Measurements from ENCODE around the gene HLA-E. TPM values are rescaled to one million over a fixed set of nuclear protein-coding genes. Genes with fewer than 3 reads are reported as not detected.

HLA-E gene
- total RNA-seq (2022; extraction: Qiagen RNA extraction), result 56.3 to 63.3 TPM (median 57.9 TPM) in 5 replicates

DNA sequence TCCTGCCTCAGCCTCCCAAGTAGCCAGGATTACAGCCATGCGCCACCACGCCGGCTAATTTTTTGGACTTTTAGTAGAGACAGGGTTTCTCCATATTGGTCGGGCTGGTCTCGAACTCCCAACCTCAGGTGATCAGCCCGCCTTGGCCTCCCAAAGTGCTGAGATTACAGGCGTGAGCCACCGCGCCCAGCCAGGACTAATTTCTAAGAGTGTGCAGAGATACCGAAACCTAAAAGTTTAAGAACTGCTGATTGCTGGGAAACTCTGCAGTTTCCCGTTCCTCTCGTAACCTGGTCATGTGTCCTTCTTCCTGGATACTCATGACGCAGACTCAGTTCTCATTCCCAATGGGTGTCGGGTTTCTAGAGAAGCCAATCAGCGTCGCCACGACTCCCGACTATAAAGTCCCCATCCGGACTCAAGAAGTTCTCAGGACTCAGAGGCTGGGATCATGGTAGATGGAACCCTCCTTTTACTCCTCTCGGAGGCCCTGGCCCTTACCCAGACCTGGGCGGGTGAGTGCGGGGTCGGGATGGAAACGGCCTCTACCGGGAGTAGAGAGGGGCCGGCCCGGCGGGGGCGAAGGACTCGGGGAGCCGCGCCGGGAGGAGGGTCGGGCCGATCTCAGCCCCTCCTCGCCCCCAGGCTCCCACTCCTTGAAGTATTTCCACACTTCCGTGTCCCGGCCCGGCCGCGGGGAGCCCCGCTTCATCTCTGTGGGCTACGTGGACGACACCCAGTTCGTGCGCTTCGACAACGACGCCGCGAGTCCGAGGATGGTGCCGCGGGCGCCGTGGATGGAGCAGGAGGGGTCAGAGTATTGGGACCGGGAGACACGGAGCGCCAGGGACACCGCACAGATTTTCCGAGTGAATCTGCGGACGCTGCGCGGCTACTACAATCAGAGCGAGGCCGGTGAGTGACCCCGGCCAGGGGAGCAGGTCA lies at the start of gene HLA-E:
Gene HLA-E, plus strand, starts transcription at position 429 of the 945 bp plus-strand sequence. Its CDS starts 23 bp downstream, at position 452.

Other genes with a start within 250 kb of the HLA-E start
- gene TRIM39, start 162.6 kb upstream of the HLA-E start, total RNA-seq (2022; extraction: Qiagen RNA extraction), result 6.1 to 7.7 TPM (median 6.9 TPM) in 5 replicates
- gene RPP21, start 144.4 kb upstream of the HLA-E start, total RNA-seq (2022; extraction: Qiagen RNA extraction), result 58.2 to 72.2 TPM (median 64.0 TPM) in 5 replicates
- 27.1 to 31.7 TPM (median 28.9 TPM) in 5 replicates for gene GNL1, start 67.0 kb downstream of the HLA-E start, total RNA-seq (2022; extraction: Qiagen RNA extraction)
- 13.3 to 18.8 TPM (median 18.4 TPM) in 5 replicates for gene PRR3, start 67.8 kb downstream of the HLA-E start, total RNA-seq (2022; extraction: Qiagen RNA extraction)
- gene ABCF1, start 81.9 kb downstream of the HLA-E start, total RNA-seq (2022; extraction: Qiagen RNA extraction), result 51.7 to 57.5 TPM (median 54.5 TPM) in 5 replicates
- gene PPP1R10, start 127.7 kb downstream of the HLA-E start, total RNA-seq (2022; extraction: Qiagen RNA extraction), result 26.5 to 49.0 TPM (median 36.6 TPM) in 5 replicates
- gene MRPS18B, start 128.3 kb downstream of the HLA-E start, total RNA-seq (2022; extraction: Qiagen RNA extraction), result 66.3 to 102 TPM (median 69.2 TPM) in 5 replicates
- gene ATAT1, start 137.4 kb downstream of the HLA-E start, total RNA-seq (2022; extraction: Qiagen RNA extraction), result 4.5 to 6.6 TPM (median 6.2 TPM) in 5 replicates
- 9.2 to 13.8 TPM (median 13.5 TPM) in 5 replicates for gene C6orf136, start 157.6 kb downstream of the HLA-E start, total RNA-seq (2022; extraction: Qiagen RNA extraction)
- gene DHX16, start 183.5 kb downstream of the HLA-E start, total RNA-seq (2022; extraction: Qiagen RNA extraction), result 24.2 to 31.4 TPM (median 29.6 TPM) in 5 replicates
- gene PPP1R18, start 197.1 kb downstream of the HLA-E start, total RNA-seq (2022; extraction: Qiagen RNA extraction), result 37.7 to 47.4 TPM (median 43.5 TPM) in 5 replicates
- gene NRM, start 201.5 kb downstream of the HLA-E start, total RNA-seq (2022; extraction: Qiagen RNA extraction), result 20.2 to 28.4 TPM (median 27.5 TPM) in 5 replicates
- gene MDC1, start 227.8 kb downstream of the HLA-E start, total RNA-seq (2022; extraction: Qiagen RNA extraction), result 12.9 to 19.2 TPM (median 17.7 TPM) in 5 replicates
- gene TUBB, start 230.8 kb downstream of the HLA-E start, total RNA-seq (2022; extraction: Qiagen RNA extraction), result 781 to 989 TPM (median 940 TPM) in 5 replicates

Measured in A549 treated with dexamethasone at 1 μM for 4 hours (cell line).